Peyer's patch (tissue), 4 donors: ENCODE data around the gene GPC6. TPM values are rescaled to one million over a fixed set of nuclear protein-coding genes. Genes with fewer than 3 reads are reported as not detected.

Experiments
- DNase-seq, 3 donors: peaks; one replicate each; pipeline ENCODE4 v3.0.0-alpha.2; 2017 to 2019
- H3K27ac ChIP-seq, 4 donors: fragments of 200-600 bp; sonication (generic); one replicate each; pipeline ENCODE4 v1.5.1; 2016 to 2019
- H3K27me3 ChIP-seq, 2 donors: fragments of 200-600 bp; sonication (generic); one replicate each; pipeline ENCODE4 v1.5.1; 2019
- H3K36me3 ChIP-seq, 3 donors: fragments of 200-600 bp; sonication (generic); one replicate each; pipeline ENCODE4 v1.5.1; 2016 to 2019
- H3K4me1 ChIP-seq, 4 donors: fragments of 200-600 bp; sonication (generic); one replicate each; pipeline ENCODE4 v1.5.1; 2016 to 2019
- H3K4me3 ChIP-seq, 4 donors: fragments of 200-600 bp; sonication (generic); 1 replicate in 3 of 4; 2 replicates in 1 of 4; pipeline ENCODE4 v1.5.1; 2016 to 2019; ENCODE audit warnings: mild to moderate bottlenecking in 1 of 4
- H3K9me3 ChIP-seq, 4 donors: fragments of 200-600 bp; sonication (generic); one replicate each; pipeline ENCODE4 v1.5.1; 2016 to 2019; ENCODE audit warnings: mild to moderate bottlenecking in 1 of 4
- CTCF ChIP-seq, 6 experiments: fragments of 450-650 bp in 4 of 6; fragments of 200-600 bp in 2 of 6; sonication (generic) in 1 of 6; IDR thresholded peaks; one replicate each; pipeline ENCODE4 v1.5.1; 2017 to 2019; ENCODE audit warnings: antibody characterized with exemption in 6 of 6, mild to moderate bottlenecking in 3 of 6, moderate library complexity in 1 of 6
- POLR2A ChIP-seq, 2 donors: fragments of 450-650 bp; IDR thresholded peaks; one replicate each; pipeline ENCODE4 v1.5.1; 2017; ENCODE audit warnings: antibody characterized with exemption in 2 of 2, mild to moderate bottlenecking in 2 of 2, moderate library complexity in 2 of 2
- total RNA-seq, 4 donors: library from RNA; depleted of rRNA; stranded (reverse); fragments of >200 nt; gene quantifications; one replicate each; pipeline ENCODE4 v1.1.0, GENCODE V29; 2016

The GPC6 gene
- total RNA-seq, 4 donors from 2014 or later, result 1.6 to 13.2 (median 2.6) TPM

- TF ChIP-seq POLR2A (IDR thresholded peaks at IDR 0.05) (no peak), CTCF (IDR thresholded peaks at IDR 0.05) (no peak)
- no peak for DNase-seq
- peak overlapping the region in 2 of 4 donors; percentile 47 to 80 for H3K27ac ChIP-seq
Observed at GRCh38 chr13:94120878-94121277, 894.3 kb downstream of the GPC6 start.

GRCh38 chr13:94121686-94122085 lies 895.1 kb downstream of the GPC6 start:
- Histone ChIP-seq H3K9me3 (no peaks in the 10 kb centered on the region), H3K27ac (peak overlapping the region in 1 of 4 donors; percentile 14), H3K27me3 (no peaks in the 10 kb centered on the region), H3K4me3 (no peak overlapping the region), H3K4me1 (peaks cover 0 to 20% (median 0%) of the 10 kb centered on the region in 4 donors), H3K36me3 (no peaks in the 10 kb centered on the region)
- peak in 1 of 3 donors; percentile 49 for DNase-seq
- TF ChIP-seq CTCF (IDR thresholded peaks at IDR 0.05), result no peak

More at GRCh38 chr13:94120878-94121277, 894.3 kb downstream of the GPC6 start:
- Histone ChIP-seq H3K4me1 (peaks cover 0 to 20% (median 0%) of the 10 kb centered on the region in 4 donors), H3K27me3 (no peaks in the 10 kb centered on the region), H3K36me3 (no peaks in the 10 kb centered on the region), H3K9me3 (no peaks in the 10 kb centered on the region), H3K4me3 (no peak overlapping the region)

- Histone ChIP-seq H3K9me3 (no peaks in the 10 kb centered on the region), H3K4me3 (no peak overlapping the region), H3K4me1 (peaks cover 0 to 20% (median 0%) of the 10 kb centered on the region in 4 donors), H3K27ac (no peak overlapping the region), H3K36me3 (no peaks in the 10 kb centered on the region), H3K27me3 (no peaks in the 10 kb centered on the region)
- DNase-seq, result no peak
- TF ChIP-seq CTCF (IDR thresholded peaks at IDR 0.05) (no peak), POLR2A (IDR thresholded peaks at IDR 0.05) (no peak)
Observed at GRCh38 chr13:94122300-94122915, 895.8 kb downstream of the GPC6 start.

- Histone ChIP-seq H3K27me3 (no peaks in the 10 kb centered on the region), H3K4me3 (no peak overlapping the region), H3K4me1 (peaks cover 0 to 20% (median 0%) of the 10 kb centered on the region in 4 donors), H3K27ac (no peak overlapping the region), H3K9me3 (no peaks in the 10 kb centered on the region), H3K36me3 (no peaks in the 10 kb centered on the region)
- DNase-seq, result no peak
- no peak for TF ChIP-seq CTCF (IDR thresholded peaks at IDR 0.05)
- no peak for TF ChIP-seq POLR2A (IDR thresholded peaks at IDR 0.05)
Observed at GRCh38 chr13:94123557-94123956, 897.0 kb downstream of the GPC6 start.

GRCh38 chr13:94128430-94128829 lies 901.8 kb downstream of the GPC6 start:
- Histone ChIP-seq H3K4me3 (no peak overlapping the region), H3K4me1 (peaks cover 0 to 9% (median 0%) of the 10 kb centered on the region in 4 donors), H3K27me3 (no peaks in the 10 kb centered on the region), H3K27ac (no peak overlapping the region), H3K9me3 (no peaks in the 10 kb centered on the region), H3K36me3 (no peaks in the 10 kb centered on the region)
- no peak for DNase-seq
- TF ChIP-seq CTCF (IDR thresholded peaks at IDR 0.05) (no peak), POLR2A (IDR thresholded peaks at IDR 0.05) (no peak)
